Measurements from ENCODE around the gene SH3BGRL2.

The SH3BGRL2 gene

DNA sequence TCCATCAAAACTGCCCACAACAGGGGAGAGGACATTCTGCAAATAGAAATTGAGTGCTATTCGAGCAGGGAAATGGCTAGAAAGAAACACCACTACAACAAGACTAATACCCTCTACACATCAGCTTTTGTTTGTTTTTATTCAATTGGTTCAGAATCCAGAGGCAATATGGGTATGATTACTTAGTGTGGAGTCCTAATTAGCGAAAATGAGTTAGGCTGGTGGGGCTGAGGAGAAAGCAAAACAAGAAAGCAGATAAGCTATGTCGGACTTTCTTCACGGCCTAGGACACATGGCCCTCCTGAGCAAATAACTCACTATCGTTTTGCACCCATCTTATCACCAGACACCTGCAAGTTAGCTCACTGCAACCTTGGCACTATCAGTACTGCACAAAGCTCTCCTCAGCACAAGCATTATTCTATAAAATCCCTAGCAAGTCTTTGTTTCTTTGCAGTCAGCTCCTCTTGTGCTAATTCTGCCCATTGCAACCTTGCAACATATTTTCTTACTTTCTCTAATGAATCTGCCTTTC is 31.3 kb upstream of the SH3BGRL2 start:
- H3K27ac ChIP-seq = no peak overlapping the region
- DNase-seq (ENCODE audit: low spot score) = no peak
- TF ChIP-seq, protein P1, sequence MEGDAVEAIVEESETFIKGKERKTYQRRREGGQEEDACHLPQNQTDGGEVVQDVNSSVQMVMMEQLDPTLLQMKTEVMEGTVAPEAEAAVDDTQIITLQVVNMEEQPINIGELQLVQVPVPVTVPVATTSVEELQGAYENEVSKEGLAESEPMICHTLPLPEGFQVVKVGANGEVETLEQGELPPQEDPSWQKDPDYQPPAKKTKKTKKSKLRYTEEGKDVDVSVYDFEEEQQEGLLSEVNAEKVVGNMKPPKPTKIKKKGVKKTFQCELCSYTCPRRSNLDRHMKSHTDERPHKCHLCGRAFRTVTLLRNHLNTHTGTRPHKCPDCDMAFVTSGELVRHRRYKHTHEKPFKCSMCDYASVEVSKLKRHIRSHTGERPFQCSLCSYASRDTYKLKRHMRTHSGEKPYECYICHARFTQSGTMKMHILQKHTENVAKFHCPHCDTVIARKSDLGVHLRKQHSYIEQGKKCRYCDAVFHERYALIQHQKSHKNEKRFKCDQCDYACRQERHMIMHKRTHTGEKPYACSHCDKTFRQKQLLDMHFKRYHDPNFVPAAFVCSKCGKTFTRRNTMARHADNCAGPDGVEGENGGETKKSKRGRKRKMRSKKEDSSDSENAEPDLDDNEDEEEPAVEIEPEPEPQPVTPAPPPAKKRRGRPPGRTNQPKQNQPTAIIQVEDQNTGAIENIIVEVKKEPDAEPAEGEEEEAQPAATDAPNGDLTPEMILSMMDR (conservative IDR thresholded peaks at IDR 0.05; ENCODE audit: low read depth) = no peak
- POLR2A ChIA-PET (ENCODE audit: low non-redundant PET) = no interaction called here
- CTCF ChIA-PET = interaction anchor here (1.5 kb wide), 1 partner anchor 29 kb away, joined by 4 read pairs; no protein-coding TSS in a partner anchor

DNA sequence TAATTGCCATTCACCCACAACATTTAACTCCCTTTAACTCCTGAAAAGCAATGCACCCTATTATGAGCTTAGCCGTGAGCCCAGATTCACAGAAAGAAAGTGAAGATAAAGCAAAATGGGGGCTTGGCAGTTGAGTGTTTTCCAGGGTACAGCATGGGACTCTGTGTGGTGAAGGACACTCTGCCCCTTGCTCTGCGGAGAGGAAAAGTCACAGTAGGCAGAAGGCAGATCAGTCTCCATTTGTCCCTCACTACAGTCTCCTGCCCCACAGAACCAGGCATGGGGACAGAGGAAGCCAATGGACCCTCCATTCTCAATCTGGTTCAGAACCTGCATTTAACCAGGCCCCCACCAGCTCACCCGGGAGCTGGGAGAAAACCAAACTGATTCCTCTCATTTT is 30.8 kb upstream of the SH3BGRL2 start:
- no peak overlapping the region for H3K27ac ChIP-seq
- CTCF ChIA-PET = interaction anchor here (1.5 kb wide), 1 partner anchor 30 kb away, joined by 4 read pairs; no protein-coding TSS in a partner anchor
- TF ChIP-seq, protein P1 (conservative IDR thresholded peaks at IDR 0.05; ENCODE audit: low read depth) = no peak
- POLR2A ChIA-PET (ENCODE audit: low non-redundant PET) = no interaction called here
- DNase-seq (ENCODE audit: low spot score) = no peak

DNA sequence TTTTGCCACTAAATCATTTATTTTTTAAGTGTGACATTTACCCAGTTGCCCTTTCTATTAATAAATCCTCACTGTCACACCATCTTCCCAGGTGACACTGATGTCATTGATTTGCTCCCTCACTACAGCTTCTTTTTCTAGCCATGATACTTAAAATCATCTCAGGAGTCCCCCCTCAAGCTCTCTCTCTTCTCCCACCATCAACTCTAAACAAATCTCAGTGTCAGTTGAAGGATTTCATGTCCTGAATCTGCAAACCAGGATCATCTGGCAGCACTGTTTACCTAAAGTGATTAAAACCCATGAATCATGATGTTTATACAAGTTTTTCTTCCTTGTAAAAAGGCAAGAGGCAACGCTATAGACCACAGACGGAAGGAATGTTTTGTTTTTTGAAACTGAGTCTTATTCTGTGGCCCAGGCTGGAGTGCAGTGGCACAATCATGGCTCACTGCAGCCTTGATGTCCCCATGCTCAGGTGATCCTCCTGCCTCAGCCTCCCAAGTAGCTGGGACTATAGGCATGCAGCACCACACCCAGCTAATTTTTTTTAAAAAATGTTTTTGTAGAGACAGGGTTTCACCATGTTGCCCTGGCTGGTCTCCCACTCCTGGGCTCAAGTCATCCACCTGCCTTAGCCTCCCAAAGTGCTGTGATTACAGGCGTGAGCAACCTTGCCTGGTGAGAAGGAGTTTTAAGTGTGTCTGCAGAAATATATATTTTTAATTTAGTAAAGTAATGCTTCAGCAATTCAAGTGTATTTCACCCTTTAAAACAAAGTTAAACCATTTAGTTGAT is 30.1 kb upstream of the SH3BGRL2 start:
- ChIA-PET POLR2A (ENCODE audit: low non-redundant PET) (no interaction called here), CTCF (interaction anchor here (1.5 kb wide), 1 partner anchor 30 kb away, joined by 4 read pairs; no protein-coding TSS in a partner anchor)
- DNase-seq (ENCODE audit: low spot score) = no peak
- no peak overlapping the region for H3K27ac ChIP-seq
- TF ChIP-seq, protein P1 (conservative IDR thresholded peaks at IDR 0.05; ENCODE audit: low read depth) = no peak

DNA sequence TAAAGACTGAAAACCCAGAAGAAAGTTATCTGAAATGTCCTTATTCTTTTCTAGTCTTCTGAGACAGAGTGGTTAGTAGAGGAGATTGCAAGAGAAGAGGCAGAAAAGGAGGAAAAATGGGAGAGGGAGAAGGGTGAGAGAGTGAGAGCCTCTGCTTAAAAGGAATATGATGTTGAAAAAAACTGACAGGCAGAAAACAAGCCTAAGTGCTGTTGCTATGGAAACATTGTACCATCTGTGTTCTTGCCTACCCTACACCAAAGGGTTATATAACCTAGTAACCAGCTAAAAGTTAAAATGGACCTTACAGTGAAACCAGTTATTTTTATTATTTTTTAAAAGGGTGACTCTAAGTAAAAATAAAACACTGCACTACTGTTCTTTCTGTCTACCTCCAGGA is 28.3 kb upstream of the SH3BGRL2 start:
- CTCF ChIA-PET = no interaction called here

DNA sequence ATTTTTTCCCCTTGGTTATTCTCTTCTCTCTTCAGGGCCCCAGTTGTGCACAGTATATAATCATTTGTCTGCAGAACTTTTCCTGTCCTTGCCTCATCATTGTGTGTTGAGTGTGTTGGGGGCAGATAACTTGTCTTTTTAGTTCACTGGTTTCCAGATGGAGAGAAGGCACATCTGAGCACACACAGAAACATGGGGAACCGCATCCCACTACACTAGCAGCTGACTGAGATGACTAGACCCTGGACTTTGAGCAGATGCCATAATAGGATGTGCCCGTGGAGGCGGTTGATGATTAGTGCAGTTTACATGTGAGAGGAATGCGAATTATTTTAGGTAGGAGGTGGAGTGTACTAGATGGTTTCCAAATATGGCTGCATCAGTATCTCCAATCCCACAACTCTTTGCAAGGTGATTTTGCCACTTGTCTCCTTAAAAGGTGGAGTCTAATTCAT is 26.5 kb upstream of the SH3BGRL2 start:
- ChIA-PET CTCF (interaction anchor here (0.7 kb wide), 1 partner anchor 26 kb away, joined by 3 read pairs; the partner anchor contains the start of gene SH3BGRL2), POLR2A (ENCODE audit: low non-redundant PET) (no interaction called here)
- no peak overlapping the region for H3K27ac ChIP-seq
- DNase-seq (ENCODE audit: low spot score) = no peak
- TF ChIP-seq, protein P1 (conservative IDR thresholded peaks at IDR 0.05; ENCODE audit: low read depth) = no peak

More for the DNA sequence above, 28.3 kb upstream of the SH3BGRL2 start:
- no peak overlapping the region for H3K27ac ChIP-seq
- POLR2A ChIA-PET (ENCODE audit: low non-redundant PET) = no interaction called here
- no peak for DNase-seq (ENCODE audit: low spot score)
- TF ChIP-seq, protein P1 (conservative IDR thresholded peaks at IDR 0.05; ENCODE audit: low read depth) = no peak

DNA sequence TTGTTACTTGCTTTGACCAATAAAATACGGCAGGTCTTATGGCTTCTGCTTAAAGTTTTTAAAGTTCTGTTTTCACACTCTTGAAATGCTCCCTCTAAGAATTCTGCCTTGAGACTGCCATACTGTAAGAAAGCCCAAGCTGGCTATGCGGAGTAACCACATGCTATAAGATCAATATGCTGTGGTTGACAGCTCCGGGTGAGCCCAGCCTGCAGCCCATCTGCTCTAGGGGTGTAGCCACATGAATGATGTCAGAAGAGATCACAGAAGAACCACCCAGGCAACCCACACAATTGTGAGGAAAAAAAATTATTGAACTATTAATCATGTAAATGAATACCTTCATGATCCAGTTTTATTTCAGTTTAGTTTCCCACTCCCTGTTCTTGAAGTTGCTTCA is 26.1 kb upstream of the SH3BGRL2 start:
- DNase-seq (ENCODE audit: low spot score) = no peak
- no peak overlapping the region for H3K27ac ChIP-seq
- CTCF ChIA-PET = no interaction called here
- TF ChIP-seq, protein P1 (conservative IDR thresholded peaks at IDR 0.05; ENCODE audit: low read depth) = no peak
- POLR2A ChIA-PET (ENCODE audit: low non-redundant PET) = no interaction called here
